GM19193 (cell line): ENCODE measurements around the gene EXOC3L1.

Source experiments
- POLR2A ChIP-seq: IDR thresholded peaks from 4 replicates; pipeline ENCODE4 v1.6.1; 2011; ENCODE audit not compliant: insufficient read depth, insufficient read length; ENCODE audit errors: extremely low read depth

The EXOC3L1 gene

GRCh38 chr16:67190041-67190440, at the start of gene EXOC3L1:
TSS of gene EXOC3L1 (minus strand) at chr16:67190136. CDS start at chr16:67189676, 460 bp downstream.
- no peak for TF ChIP-seq POLR2A

- TF ChIP-seq POLR2A, result no peak
Measured at GRCh38 chr16:67238806-67239470, 49.0 kb upstream of the EXOC3L1 start.

GRCh38 chr16:67238278-67238575, 48.3 kb upstream of the EXOC3L1 start:
- TF ChIP-seq POLR2A, result no peak

GRCh38 chr16:67237396-67238277, 47.7 kb upstream of the EXOC3L1 start:
- TF ChIP-seq POLR2A, result no peak

GRCh38 chr16:67236563-67237395, 46.8 kb upstream of the EXOC3L1 start:
- no peak for TF ChIP-seq POLR2A

GRCh38 chr16:67235816-67236562, 46.1 kb upstream of the EXOC3L1 start:
- no peak for TF ChIP-seq POLR2A

GRCh38 chr16:67234180-67234597, 44.3 kb upstream of the EXOC3L1 start:
- TF ChIP-seq POLR2A, result no peak

GRCh38 chr16:67233596-67233995, 43.7 kb upstream of the EXOC3L1 start:
- no peak for TF ChIP-seq POLR2A

- TF ChIP-seq POLR2A, result no peak
Measured at GRCh38 chr16:67230809-67231660, 41.1 kb upstream of the EXOC3L1 start.

- peak; percentile 3 for TF ChIP-seq POLR2A
Measured at GRCh38 chr16:67229906-67230808, 40.2 kb upstream of the EXOC3L1 start.

- no peak for TF ChIP-seq POLR2A
Measured at GRCh38 chr16:67228905-67229304, 39.0 kb upstream of the EXOC3L1 start.

GRCh38 chr16:67228034-67228785, 38.3 kb upstream of the EXOC3L1 start:
- no peak for TF ChIP-seq POLR2A
